Measurements from ENCODE around the gene ZNF628. TPM values are rescaled to one million over a fixed set of nuclear protein-coding genes. Genes with fewer than 3 reads are reported as not detected.

Gene ZNF628
- total and polyA plus RNA-seq, 12 donors = 2.5 to 7.8 (median 4.8) TPM

GRCh38 chr19:55451163-55451964, 25.1 kb upstream of the ZNF628 start:
- TF ChIP-seq CTCF (IDR thresholded peaks at IDR 0.05) = no peak
- no peak for DNase-seq
- peaks cover 0 to 19% (median 0%) of the 10 kb centered on the region in 9 donors for H3K36me3 ChIP-seq
- 1% methylated on average over 43 to 80 of the region's 80 CpGs for WGBS, 2 donors
- peak overlapping the region in 6 of 10 donors; percentile 2 to 31 (median 15) for H3K4me3 ChIP-seq
- no peaks in the 10 kb centered on the region for H3K9me3 ChIP-seq
- ATAC-seq = no peak
- H3K27me3 ChIP-seq = peaks cover 17 to 50% (median 36%) of the 10 kb centered on the region in 7 donors
- intact Hi-C loops (cut with DNase I) = loop anchor here in 1 of 10 donors (10.0 kb wide), 1 partner anchor 317 kb away; no protein-coding TSS in a partner anchor
- peaks cover 4 to 14% (median 11%) of the 10 kb centered on the region in 9 donors for H3K4me1 ChIP-seq
- H3K27ac ChIP-seq = no peak overlapping the region

- WGBS, 2 donors = 2% methylated on average over 55 to 57 of the region's 57 CpGs
- H3K27ac ChIP-seq = no peak overlapping the region
- intact Hi-C loops (cut with DNase I) = loop anchor here in 1 of 10 donors (10.0 kb wide), 1 partner anchor 317 kb away; no protein-coding TSS in a partner anchor
- no peak for TF ChIP-seq CTCF (IDR thresholded peaks at IDR 0.05)
- no peaks in the 10 kb centered on the region for H3K9me3 ChIP-seq
- H3K27me3 ChIP-seq = peaks cover 17 to 42% (median 30%) of the 10 kb centered on the region in 7 donors
- H3K4me1 ChIP-seq = peaks cover 4 to 14% (median 11%) of the 10 kb centered on the region in 9 donors
- ATAC-seq (no peak), DNase-seq (no peak)
- H3K4me3 ChIP-seq = peak overlapping the region in 5 of 10 donors; percentile 2 to 31 (median 20)
- peaks cover 0 to 19% (median 0%) of the 10 kb centered on the region in 9 donors for H3K36me3 ChIP-seq
Observed at GRCh38 chr19:55451965-55452748, 24.3 kb upstream of the ZNF628 start.

- whole genome bisulfite sequencing, 2 donors = 17 to 19% methylated on average over 32 to 34 of the region's 34 CpGs
- Histone ChIP-seq H3K9me3 (no peaks in the 10 kb centered on the region), H3K4me3 (no peak overlapping the region), H3K36me3 (peaks cover 0 to 19% (median 0%) of the 10 kb centered on the region in 9 donors), H3K27ac (no peak overlapping the region), H3K4me1 (peaks cover 4 to 14% (median 11%) of the 10 kb centered on the region in 9 donors), H3K27me3 (peaks cover 17 to 37% (median 30%) of the 10 kb centered on the region in 7 donors)
- ATAC-seq (peak; percentile 60 to 88 (median 78)), DNase-seq (peak; percentile 71 to 80)
- intact Hi-C loops (cut with DNase I) = loop anchor here in 1 of 10 donors (10.0 kb wide), 1 partner anchor 318 kb away; no protein-coding TSS in a partner anchor
- peak in 4 of 9 donors; percentile 17 to 34 (median 22) for TF ChIP-seq CTCF (IDR thresholded peaks at IDR 0.05)
Observed at GRCh38 chr19:55452749-55453346, 23.6 kb upstream of the ZNF628 start.

All from heart right ventricle (tissue), 16 donors.